Calu3 (cell line): ENCODE data around the gene SLFN11. TPM values are rescaled to one million over a fixed set of nuclear protein-coding genes. Genes with fewer than 3 reads are reported as not detected.

Experiments
- BruUV-seq: library from RNA; stranded (reverse); fragments of 400-500 nt; replicated peaks from 2 replicates; lab custom pipeline; 2021; lab: Mats Ljungman, UMichigan
- CTCF ChIA-PET: fragments of 300-600 bp; sonication (Branson Sonifier 250); formaldehyde crosslinking; loops from one replicate; lab custom pipeline; 2022; ENCODE audit warnings: antibody characterized with exemption; lab: Charles Lee
- DNase-seq: peaks from one replicate; pipeline ENCODE4 v3.0.0; 2022
- H3K27ac Mint-ChIP-seq: one replicate; pipeline ENCODE4 v1.8.0; 2022; ENCODE audit warnings: mixed read lengths; ENCODE audit not compliant: unreplicated experiment
- H3K27me3 Mint-ChIP-seq: one replicate; pipeline ENCODE4 v1.8.0; 2022; ENCODE audit warnings: mixed read lengths; ENCODE audit not compliant: unreplicated experiment
- H3K36me3 Mint-ChIP-seq: one replicate; pipeline ENCODE4 v1.8.0; 2022; ENCODE audit warnings: mild to moderate bottlenecking, moderate library complexity, mixed read lengths; ENCODE audit not compliant: insufficient read depth, unreplicated experiment
- H3K4me1 Mint-ChIP-seq: one replicate; pipeline ENCODE4 v1.8.0; 2022; ENCODE audit warnings: mild to moderate bottlenecking, low read depth, mixed read lengths; ENCODE audit not compliant: unreplicated experiment
- H3K4me3 Mint-ChIP-seq: one replicate; pipeline ENCODE4 v1.8.0; 2022; ENCODE audit warnings: mild to moderate bottlenecking, low read depth, moderate library complexity, mixed read lengths; ENCODE audit not compliant: unreplicated experiment
- H3K9me3 Mint-ChIP-seq: one replicate; pipeline ENCODE4 v1.8.0; 2022; ENCODE audit warnings: low read depth, mixed read lengths; ENCODE audit not compliant: unreplicated experiment
- CTCF ChIP-seq: fragments of 200-600 bp; IDR thresholded peaks from one replicate; pipeline ENCODE4 v1.8.0; 2022; ENCODE audit warnings: antibody characterized with exemption; ENCODE audit not compliant: unreplicated experiment
- intact Hi-C: fragments of 100-400 bp; cut with micrococcal nuclease; formaldehyde crosslinking; loops from one replicate; pipeline ENCODE4 v1.10.0; 2022; ENCODE audit not compliant: unreplicated experiment
- total RNA-seq: library from RNA; stranded (reverse); gene quantifications from 2 replicates; pipeline ENCODE4 v1.2.3, GENCODE V29; 2022

SLFN11 gene
- total RNA-seq, 1 experiment from 2014 or later, result 38.2 TPM

- peak overlapping the region; percentile 30 for H3K27ac Mint-ChIP-seq
- intact Hi-C loops, result loop anchor here (10.0 kb wide), 3 partner anchors 120 to 430 kb away; partner anchors contain the start of gene SLFN12
- no TSS peak for BruUV-seq
- peak; percentile 25 for DNase-seq
- no peak for TF ChIP-seq CTCF
- CTCF ChIA-PET, result interaction anchor here (0.7 to 1.3 kb wide), 5 partner anchors 59 to 224 kb away, joined by 3 to 7 read pairs (median 3); no protein-coding TSS in a partner anchor
- no peaks in the 10 kb centered on the region for H3K36me3 Mint-ChIP-seq
- H3K4me3 Mint-ChIP-seq, result peak overlapping the region; percentile 8
- H3K4me1 Mint-ChIP-seq, result peaks cover 19% of the 10 kb centered on the region
- H3K9me3 Mint-ChIP-seq, result no peaks in the 10 kb centered on the region
- H3K27me3 Mint-ChIP-seq, result no peaks in the 10 kb centered on the region
Measured at GRCh38 chr17:35315283-35315682, 58.1 kb downstream of the SLFN11 start.

GRCh38 chr17:35314415-35315216 is 58.8 kb downstream of the SLFN11 start:
- Mint-ChIP-seq H3K27me3 (no peaks in the 10 kb centered on the region), H3K4me1 (peaks cover 19% of the 10 kb centered on the region), H3K27ac (peak overlapping the region; percentile 30), H3K9me3 (no peaks in the 10 kb centered on the region), H3K36me3 (no peaks in the 10 kb centered on the region), H3K4me3 (peak overlapping the region; percentile 8)
- intact Hi-C loops, result loop anchor here (10.0 kb wide), 3 partner anchors 120 to 430 kb away; partner anchors contain the start of gene SLFN12
- no peak for TF ChIP-seq CTCF
- no peak for DNase-seq
- CTCF ChIA-PET, result interaction anchor here (0.6 to 2.5 kb wide), 8 partner anchors 15 to 225 kb away, joined by 3 to 13 read pairs (median 3); no protein-coding TSS in a partner anchor
- no TSS peak for BruUV-seq

GRCh38 chr17:35313875-35314409 is 59.5 kb downstream of the SLFN11 start:
- no peak overlapping the region for H3K27ac Mint-ChIP-seq
- no peak for DNase-seq
- H3K4me3 Mint-ChIP-seq, result no peak overlapping the region
- TF ChIP-seq CTCF, result no peak
- peaks cover 19% of the 10 kb centered on the region for H3K4me1 Mint-ChIP-seq
- H3K9me3 Mint-ChIP-seq, result no peaks in the 10 kb centered on the region
- CTCF ChIA-PET, result interaction anchor here (2.5 kb wide), 1 partner anchor 220 kb away, joined by 13 read pairs; no protein-coding TSS in a partner anchor
- H3K36me3 Mint-ChIP-seq, result no peaks in the 10 kb centered on the region
- intact Hi-C loops, result loop anchor here (10.0 kb wide), 3 partner anchors 121 to 431 kb away; partner anchors contain the start of gene SLFN12
- no peaks in the 10 kb centered on the region for H3K27me3 Mint-ChIP-seq
- BruUV-seq, result no TSS peak

GRCh38 chr17:35312790-35313711 is 60.4 kb downstream of the SLFN11 start:
- H3K36me3 Mint-ChIP-seq, result no peaks in the 10 kb centered on the region
- no peaks in the 10 kb centered on the region for H3K9me3 Mint-ChIP-seq
- CTCF ChIA-PET, result interaction anchor here (0.7 to 2.5 kb wide), 5 partner anchors 66 to 227 kb away, joined by 3 to 13 read pairs (median 3); no protein-coding TSS in a partner anchor
- peak; percentile 75 for TF ChIP-seq CTCF
- H3K27ac Mint-ChIP-seq, result no peak overlapping the region
- peaks cover 19% of the 10 kb centered on the region for H3K4me1 Mint-ChIP-seq
- intact Hi-C loops, result loop anchor here (1.0 to 10.0 kb wide), 4 partner anchors 122 to 432 kb away; partner anchors contain the start of gene SLFN12
- no peaks in the 10 kb centered on the region for H3K27me3 Mint-ChIP-seq
- H3K4me3 Mint-ChIP-seq, result no peak overlapping the region
- DNase-seq, result peak; percentile 41
- BruUV-seq, result no TSS peak
